ENCODE results near the gene IL6R. TPM values are rescaled to one million over a fixed set of nuclear protein-coding genes. Genes with fewer than 3 reads are reported as not detected.

Gene IL6R
- polyA plus RNA-seq, 2 donors, result 2.7 to 3.4 TPM

- Histone ChIP-seq H3K4me3 (ENCODE audit: low read depth in 1 of 2, low read length in 2 of 2) (no peak overlapping the region), H3K4me1 (ENCODE audit: control insufficient read depth in 2 of 2, insufficient read depth in 2 of 2, low read length in 1 of 2) (peaks cover 19 to 52% of the 10 kb centered on the region in 2 donors), H3K27me3 (ENCODE audit: control insufficient read depth in 1 of 2, insufficient read depth in 2 of 2, low read length in 2 of 2) (no peaks in the 10 kb centered on the region), H3K36me3 (ENCODE audit: control insufficient read depth in 2 of 2, insufficient read depth in 2 of 2, low read length in 1 of 2) (no peaks in the 10 kb centered on the region), H3K9me3 (ENCODE audit: control insufficient read depth in 2 of 2, insufficient read depth in 1 of 2, low read depth in 1 of 2, low read length in 1 of 2) (no peaks in the 10 kb centered on the region), H3K27ac (ENCODE audit: low read depth in 2 of 2, low read length in 1 of 2) (peak overlapping the region; percentile 84 to 85)
- WGBS, 2 donors, result 22 to 40% methylated on average over 5 of the region's 5 CpGs
These were observed 18.3 kb downstream of the IL6R start for GRCh38 chr1:154423304-154423987.

- WGBS, 2 donors, result 61 to 69% methylated on average over 7 of the region's 7 CpGs
- Histone ChIP-seq H3K4me1 (ENCODE audit: control insufficient read depth in 2 of 2, insufficient read depth in 2 of 2, low read length in 1 of 2) (peaks cover 19 to 49% of the 10 kb centered on the region in 2 donors), H3K4me3 (ENCODE audit: low read depth in 1 of 2, low read length in 2 of 2) (no peak overlapping the region)
These were observed 18.8 kb downstream of the IL6R start for GRCh38 chr1:154423988-154424326.

GRCh38 chr1:154425172-154425571 is 20.0 kb downstream of the IL6R start:
- 84 to 86% methylated on average over 6 of the region's 6 CpGs for WGBS, 2 donors
- no peaks in the 10 kb centered on the region for H3K27me3 ChIP-seq (ENCODE audit: control insufficient read depth in 1 of 2, insufficient read depth in 2 of 2, low read length in 2 of 2)
- peaks cover 17 to 37% of the 10 kb centered on the region in 2 donors for H3K4me1 ChIP-seq (ENCODE audit: control insufficient read depth in 2 of 2, insufficient read depth in 2 of 2, low read length in 1 of 2)
- H3K36me3 ChIP-seq (ENCODE audit: control insufficient read depth in 2 of 2, insufficient read depth in 2 of 2, low read length in 1 of 2), result no peaks in the 10 kb centered on the region
- no peaks in the 10 kb centered on the region for H3K9me3 ChIP-seq (ENCODE audit: control insufficient read depth in 2 of 2, insufficient read depth in 1 of 2, low read depth in 1 of 2, low read length in 1 of 2)
- no peak overlapping the region for H3K27ac ChIP-seq (ENCODE audit: low read depth in 2 of 2, low read length in 1 of 2)
- no peak overlapping the region for H3K4me3 ChIP-seq (ENCODE audit: low read depth in 1 of 2, low read length in 2 of 2)

More at GRCh38 chr1:154423988-154424326, 18.8 kb downstream of the IL6R start:
- Histone ChIP-seq H3K9me3 (ENCODE audit: control insufficient read depth in 2 of 2, insufficient read depth in 1 of 2, low read depth in 1 of 2, low read length in 1 of 2) (no peaks in the 10 kb centered on the region), H3K36me3 (ENCODE audit: control insufficient read depth in 2 of 2, insufficient read depth in 2 of 2, low read length in 1 of 2) (no peaks in the 10 kb centered on the region), H3K27ac (ENCODE audit: low read depth in 2 of 2, low read length in 1 of 2) (peak overlapping the region; percentile 30 to 59), H3K27me3 (ENCODE audit: control insufficient read depth in 1 of 2, insufficient read depth in 2 of 2, low read length in 2 of 2) (no peaks in the 10 kb centered on the region)

- Histone ChIP-seq H3K27me3 (ENCODE audit: control insufficient read depth in 1 of 2, insufficient read depth in 2 of 2, low read length in 2 of 2) (no peaks in the 10 kb centered on the region), H3K27ac (ENCODE audit: low read depth in 2 of 2, low read length in 1 of 2) (peak overlapping the region; percentile 54 to 62), H3K4me1 (ENCODE audit: control insufficient read depth in 2 of 2, insufficient read depth in 2 of 2, low read length in 1 of 2) (peaks cover 16 to 26% of the 10 kb centered on the region in 2 donors), H3K36me3 (ENCODE audit: control insufficient read depth in 2 of 2, insufficient read depth in 2 of 2, low read length in 1 of 2) (peaks cover 0 to 2% of the 10 kb centered on the region in 2 donors), H3K9me3 (ENCODE audit: control insufficient read depth in 2 of 2, insufficient read depth in 1 of 2, low read depth in 1 of 2, low read length in 1 of 2) (no peaks in the 10 kb centered on the region), H3K4me3 (ENCODE audit: low read depth in 1 of 2, low read length in 2 of 2) (no peak overlapping the region)
- 43 to 47% methylated on average over 8 of the region's 8 CpGs for WGBS, 2 donors
These were observed 22.3 kb downstream of the IL6R start for GRCh38 chr1:154427173-154428139.

- peak overlapping the region in 1 of 2 donors; percentile 76 for H3K27ac ChIP-seq (ENCODE audit: low read depth in 2 of 2, low read length in 1 of 2)
- peaks cover 0 to 2% of the 10 kb centered on the region in 2 donors for H3K36me3 ChIP-seq (ENCODE audit: control insufficient read depth in 2 of 2, insufficient read depth in 2 of 2, low read length in 1 of 2)
- 84 to 88% methylated on average over 15 of the region's 15 CpGs for WGBS, 2 donors
- H3K4me1 ChIP-seq (ENCODE audit: control insufficient read depth in 2 of 2, insufficient read depth in 2 of 2, low read length in 1 of 2), result peaks cover 19 to 24% of the 10 kb centered on the region in 2 donors
- no peaks in the 10 kb centered on the region for H3K9me3 ChIP-seq (ENCODE audit: control insufficient read depth in 2 of 2, insufficient read depth in 1 of 2, low read depth in 1 of 2, low read length in 1 of 2)
- H3K4me3 ChIP-seq (ENCODE audit: low read depth in 1 of 2, low read length in 2 of 2), result no peak overlapping the region
- H3K27me3 ChIP-seq (ENCODE audit: control insufficient read depth in 1 of 2, insufficient read depth in 2 of 2, low read length in 2 of 2), result no peaks in the 10 kb centered on the region
These were observed 24.0 kb downstream of the IL6R start for GRCh38 chr1:154429118-154429517.

- no peaks in the 10 kb centered on the region for H3K9me3 ChIP-seq (ENCODE audit: control insufficient read depth in 2 of 2, insufficient read depth in 1 of 2, low read depth in 1 of 2, low read length in 1 of 2)
- H3K36me3 ChIP-seq (ENCODE audit: control insufficient read depth in 2 of 2, insufficient read depth in 2 of 2, low read length in 1 of 2), result peaks cover 0 to 2% of the 10 kb centered on the region in 2 donors
- H3K4me3 ChIP-seq (ENCODE audit: low read depth in 1 of 2, low read length in 2 of 2), result no peak overlapping the region
- WGBS, 2 donors, result 67 to 88% methylated on average over 17 of the region's 17 CpGs
- peak overlapping the region in 1 of 2 donors; percentile 24 for H3K27ac ChIP-seq (ENCODE audit: low read depth in 2 of 2, low read length in 1 of 2)
- H3K4me1 ChIP-seq (ENCODE audit: control insufficient read depth in 2 of 2, insufficient read depth in 2 of 2, low read length in 1 of 2), result peaks cover 16 to 24% of the 10 kb centered on the region in 2 donors
- H3K27me3 ChIP-seq (ENCODE audit: control insufficient read depth in 1 of 2, insufficient read depth in 2 of 2, low read length in 2 of 2), result no peaks in the 10 kb centered on the region
These were observed 24.9 kb downstream of the IL6R start for GRCh38 chr1:154429841-154430611.

- Histone ChIP-seq H3K9me3 (ENCODE audit: control insufficient read depth in 2 of 2, insufficient read depth in 1 of 2, low read depth in 1 of 2, low read length in 1 of 2) (no peaks in the 10 kb centered on the region), H3K4me3 (ENCODE audit: low read depth in 1 of 2, low read length in 2 of 2) (no peak overlapping the region), H3K27me3 (ENCODE audit: control insufficient read depth in 1 of 2, insufficient read depth in 2 of 2, low read length in 2 of 2) (no peaks in the 10 kb centered on the region), H3K27ac (ENCODE audit: low read depth in 2 of 2, low read length in 1 of 2) (peak overlapping the region in 1 of 2 donors; percentile 26), H3K36me3 (ENCODE audit: control insufficient read depth in 2 of 2, insufficient read depth in 2 of 2, low read length in 1 of 2) (peaks cover 0 to 6% of the 10 kb centered on the region in 2 donors), H3K4me1 (ENCODE audit: control insufficient read depth in 2 of 2, insufficient read depth in 2 of 2, low read length in 1 of 2) (peaks cover 16 to 26% of the 10 kb centered on the region in 2 donors)
- WGBS, 2 donors, result 38 to 56% methylated on average over 11 of the region's 11 CpGs
These were observed 25.8 kb downstream of the IL6R start for GRCh38 chr1:154430903-154431302.

- H3K9me3 ChIP-seq (ENCODE audit: control insufficient read depth in 2 of 2, insufficient read depth in 1 of 2, low read depth in 1 of 2, low read length in 1 of 2), result no peaks in the 10 kb centered on the region
- no peaks in the 10 kb centered on the region for H3K27me3 ChIP-seq (ENCODE audit: control insufficient read depth in 1 of 2, insufficient read depth in 2 of 2, low read length in 2 of 2)
- H3K27ac ChIP-seq (ENCODE audit: low read depth in 2 of 2, low read length in 1 of 2), result peak overlapping the region; percentile 10 to 45
- peaks cover 0 to 7% of the 10 kb centered on the region in 2 donors for H3K36me3 ChIP-seq (ENCODE audit: control insufficient read depth in 2 of 2, insufficient read depth in 2 of 2, low read length in 1 of 2)
- H3K4me3 ChIP-seq (ENCODE audit: low read depth in 1 of 2, low read length in 2 of 2), result no peak overlapping the region
- peaks cover 16 to 30% of the 10 kb centered on the region in 2 donors for H3K4me1 ChIP-seq (ENCODE audit: control insufficient read depth in 2 of 2, insufficient read depth in 2 of 2, low read length in 1 of 2)
- WGBS, 2 donors, result 57 to 74% methylated on average over 10 of the region's 10 CpGs
These were observed 26.6 kb downstream of the IL6R start for GRCh38 chr1:154431586-154432373.
